HTERT RPE-1 (cell line): ENCODE measurements around the gene SLC27A6.
"Not testable (repeated sequence)": the region's sequence is repeated elsewhere in the genome, so short reads cannot be mapped to it uniquely, and the experiment has no call there.

Source experiments
- in situ Hi-C: fragments of 300-500 bp; cut with MboI; formaldehyde crosslinking; loops from 4 replicates; pipeline ENCODE4 v1.14.3; 2020; ENCODE audit warnings: low sequenced_read_pairs

Gene SLC27A6

GRCh38 chr5:129001841-129002526, 36.7 kb downstream of the SLC27A6 start:
- in situ Hi-C loops, result no loop called here

- in situ Hi-C loops, result no loop called here
These were observed 37.2 kb downstream of the SLC27A6 start for GRCh38 chr5:129002527-129002842.

- in situ Hi-C loops, result no loop called here
These were observed 37.9 kb downstream of the SLC27A6 start for GRCh38 chr5:129003232-129003631.

- in situ Hi-C loops, result no loop called here
These were observed 48.9 kb downstream of the SLC27A6 start for GRCh38 chr5:129014185-129014584.

GRCh38 chr5:129018837-129019236, 53.5 kb downstream of the SLC27A6 start:
- in situ Hi-C loops, result no loop called here

- in situ Hi-C loops, result no loop called here
These were observed 54.2 kb downstream of the SLC27A6 start for GRCh38 chr5:129019401-129019908.

GRCh38 chr5:129020683-129021082, 55.4 kb downstream of the SLC27A6 start:
- in situ Hi-C loops, result no loop called here

- in situ Hi-C loops, result no loop called here
These were observed 56.5 kb downstream of the SLC27A6 start for GRCh38 chr5:129021744-129022143.

- in situ Hi-C loops, result no loop called here
These were observed 57.3 kb downstream of the SLC27A6 start for GRCh38 chr5:129022599-129022998.

- in situ Hi-C loops, result no loop called here
These were observed 62.0 kb downstream of the SLC27A6 start for GRCh38 chr5:129027260-129027659.

GRCh38 chr5:129031886-129032683, 66.8 kb downstream of the SLC27A6 start:
- in situ Hi-C loops, result no loop called here

- in situ Hi-C loops, result not testable (repeated sequence)
These were observed 71.0 kb downstream of the SLC27A6 start for GRCh38 chr5:129036257-129036656.

- in situ Hi-C loops, result no loop called here
These were observed 76.1 kb downstream of the SLC27A6 start for GRCh38 chr5:129041196-129041881.

- in situ Hi-C loops, result no loop called here
These were observed 77.0 kb downstream of the SLC27A6 start for GRCh38 chr5:129042306-129042705.

- in situ Hi-C loops, result no loop called here
These were observed 78.6 kb downstream of the SLC27A6 start for GRCh38 chr5:129043894-129044293.

- in situ Hi-C loops, result no loop called here
These were observed 80.9 kb downstream of the SLC27A6 start for GRCh38 chr5:129046151-129046550.

GRCh38 chr5:129048509-129048908, 83.2 kb downstream of the SLC27A6 start:
- in situ Hi-C loops, result no loop called here

GRCh38 chr5:129049126-129049799, 84.0 kb downstream of the SLC27A6 start:
- in situ Hi-C loops, result no loop called here

GRCh38 chr5:129051283-129051682, 86.0 kb downstream of the SLC27A6 start:
- in situ Hi-C loops, result no loop called here

GRCh38 chr5:129053438-129053837, 88.2 kb downstream of the SLC27A6 start:
- in situ Hi-C loops, result no loop called here

- in situ Hi-C loops, result no loop called here
These were observed 92.0 kb downstream of the SLC27A6 start for GRCh38 chr5:129057329-129057728.
